HCEC 1CT (cell line): ENCODE data around the gene ANK2.
"Not testable (repeated sequence)": the region's sequence is repeated elsewhere in the genome, so short reads cannot be mapped to it uniquely, and the experiment has no call there.

Source experiments
- DNase-seq: peaks from one replicate; pipeline ENCODE4 v3.0.0-alpha.2; 2017

ANK2 gene

GRCh38 chr4:113052379-113052951 lies 3.0 kb downstream of the ANK2 start:
- DNase-seq = peak; percentile 73

DNA sequence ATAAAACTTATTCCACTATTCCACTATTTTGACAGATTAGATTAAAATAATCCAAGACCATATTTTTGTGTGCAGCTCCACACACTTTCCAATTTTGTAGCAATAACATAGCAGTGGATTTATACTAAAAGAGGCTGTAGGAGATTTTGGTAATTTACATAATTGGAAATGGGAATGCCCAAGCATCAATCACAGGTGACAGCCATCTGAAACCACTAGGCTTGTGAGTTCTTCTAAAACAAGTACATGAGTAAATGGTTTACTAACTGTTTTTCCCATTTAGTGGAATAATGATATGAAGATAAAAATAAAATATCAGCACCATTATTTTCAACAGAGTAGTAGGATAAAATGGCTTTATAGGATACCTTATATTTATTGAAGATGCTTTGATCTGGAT lies 4.4 kb downstream of the ANK2 start:
- no peak for DNase-seq

DNA sequence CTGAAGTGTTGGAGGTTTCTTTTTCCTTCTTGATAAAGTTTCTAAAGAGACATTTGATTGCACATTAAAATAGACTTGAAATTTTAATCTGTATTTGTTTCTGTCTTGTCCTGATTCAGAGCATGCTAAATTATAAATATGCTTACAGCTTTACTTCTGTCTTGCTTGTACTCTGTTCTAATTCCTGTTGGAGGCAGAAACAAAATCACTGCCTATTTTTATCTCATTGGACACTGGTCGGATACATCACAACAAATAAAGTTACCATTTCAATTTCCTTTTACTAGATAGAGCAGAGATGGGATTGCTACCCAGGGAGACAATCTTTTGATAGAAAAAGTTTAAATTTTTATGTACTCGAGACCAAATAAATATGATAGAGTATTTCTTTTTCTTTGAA lies 6.9 kb downstream of the ANK2 start:
- no peak for DNase-seq

GRCh38 chr4:113057891-113058290 lies 8.4 kb downstream of the ANK2 start:
- DNase-seq = peak; percentile 11

- DNase-seq = no peak
Observed at GRCh38 chr4:113059449-113060182, 10.2 kb downstream of the ANK2 start.

- no peak for DNase-seq
Observed at GRCh38 chr4:113060853-113061252, 11.4 kb downstream of the ANK2 start.

GRCh38 chr4:113064244-113064643 lies 14.8 kb downstream of the ANK2 start:
- no peak for DNase-seq

GRCh38 chr4:113065629-113066028 lies 16.2 kb downstream of the ANK2 start:
- DNase-seq = no peak

- DNase-seq = not testable (repeated sequence)
Observed at GRCh38 chr4:113068771-113069170, 19.3 kb downstream of the ANK2 start.

- peak; percentile 59 for DNase-seq
Observed at GRCh38 chr4:113069212-113069892, 19.9 kb downstream of the ANK2 start.

DNA sequence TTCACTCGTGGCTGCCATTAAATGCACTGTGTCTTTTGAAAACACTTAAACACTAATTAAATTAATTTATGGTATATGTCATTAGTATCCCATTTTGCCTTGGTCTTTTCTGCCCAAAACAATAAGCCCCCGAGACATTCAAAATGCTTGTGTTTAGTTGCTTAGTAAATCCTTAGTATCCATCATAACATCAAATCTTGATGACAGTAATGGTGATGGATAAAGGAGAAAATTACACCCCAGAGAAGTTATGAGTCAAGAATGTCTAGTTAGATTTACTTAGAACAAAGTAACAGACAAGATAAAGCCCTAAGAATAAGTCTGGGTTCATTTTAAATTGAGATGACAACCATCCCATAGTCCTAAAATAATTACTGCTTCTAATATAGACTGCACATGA lies 21.3 kb downstream of the ANK2 start:
- no peak for DNase-seq

DNA sequence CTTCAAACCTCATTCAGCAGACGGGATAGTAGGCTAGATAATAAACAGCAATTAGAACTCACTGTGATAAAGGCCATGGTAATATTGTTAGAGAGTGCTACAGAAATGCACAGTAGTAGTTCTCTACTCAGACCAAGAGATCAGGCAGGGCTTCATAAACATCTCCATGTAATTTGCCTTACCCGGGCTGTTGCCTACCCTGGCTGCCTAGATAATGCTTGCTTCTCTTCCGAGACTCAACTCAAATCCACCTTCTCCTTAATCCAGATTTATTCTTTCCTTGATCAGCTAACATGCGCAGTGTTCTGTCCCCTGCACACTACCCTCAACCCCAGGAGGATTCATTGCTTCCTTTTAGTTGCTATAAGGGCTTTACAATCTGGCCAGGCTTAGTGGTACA lies 21.8 kb downstream of the ANK2 start:
- no peak for DNase-seq

- no peak for DNase-seq
Observed at GRCh38 chr4:113071805-113072204, 22.4 kb downstream of the ANK2 start.

DNA sequence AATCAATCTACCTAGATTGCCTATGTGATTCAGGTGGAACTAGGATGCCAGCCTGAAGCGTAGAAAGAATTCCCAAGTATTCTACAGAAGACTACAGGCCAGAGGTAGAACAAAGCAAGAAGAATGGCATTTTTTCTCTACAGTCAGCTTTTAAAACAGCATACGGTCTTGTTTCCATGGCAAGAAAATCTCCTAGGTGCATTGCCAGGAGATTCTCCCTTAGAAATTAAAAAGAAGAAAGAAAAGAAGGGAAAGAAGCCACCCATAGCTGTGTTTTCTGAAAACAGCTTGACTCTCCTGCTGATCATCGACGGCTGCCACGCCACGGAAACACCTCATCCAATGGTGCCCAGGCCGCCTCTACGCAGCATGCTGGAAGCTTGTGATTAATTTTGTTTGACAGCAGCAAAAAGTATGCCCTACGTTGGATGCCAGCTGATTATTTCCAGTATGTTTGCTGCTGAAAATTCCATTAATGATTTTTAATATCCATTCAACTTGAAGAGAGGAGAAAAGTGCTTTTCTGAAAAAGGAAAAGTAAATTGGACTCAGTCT lies 24.1 kb downstream of the ANK2 start:
- DNase-seq = no peak

- DNase-seq = no peak
Observed at GRCh38 chr4:113077575-113077974, 28.1 kb downstream of the ANK2 start.

- DNase-seq = no peak
Observed at GRCh38 chr4:113078066-113078465, 28.6 kb downstream of the ANK2 start.

DNA sequence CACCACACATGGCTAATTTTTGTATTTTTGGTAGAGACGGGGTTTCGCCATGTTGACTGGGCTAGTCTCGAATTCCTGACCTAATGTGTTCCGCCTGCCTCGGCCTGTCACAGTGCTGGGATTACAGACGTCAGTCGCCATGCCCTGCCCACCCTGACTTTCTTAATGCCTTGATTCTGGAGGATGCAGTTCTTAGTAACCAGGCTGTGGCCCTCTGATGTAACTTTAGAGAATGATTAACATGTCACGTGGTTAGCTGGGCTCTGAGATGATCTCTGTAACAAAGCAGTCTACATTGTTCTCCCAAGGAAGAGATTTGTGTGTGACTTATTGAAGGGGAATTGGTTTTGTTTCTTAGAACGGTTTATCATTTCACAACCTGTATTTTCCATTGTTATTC lies 30.6 kb downstream of the ANK2 start:
- DNase-seq = no peak

GRCh38 chr4:113080624-113081023 lies 31.2 kb downstream of the ANK2 start:
- no peak for DNase-seq

- no peak for DNase-seq
Observed at GRCh38 chr4:113083346-113083745, 33.9 kb downstream of the ANK2 start.

- no peak for DNase-seq
Observed at GRCh38 chr4:113086172-113086695, 36.8 kb downstream of the ANK2 start.

DNA sequence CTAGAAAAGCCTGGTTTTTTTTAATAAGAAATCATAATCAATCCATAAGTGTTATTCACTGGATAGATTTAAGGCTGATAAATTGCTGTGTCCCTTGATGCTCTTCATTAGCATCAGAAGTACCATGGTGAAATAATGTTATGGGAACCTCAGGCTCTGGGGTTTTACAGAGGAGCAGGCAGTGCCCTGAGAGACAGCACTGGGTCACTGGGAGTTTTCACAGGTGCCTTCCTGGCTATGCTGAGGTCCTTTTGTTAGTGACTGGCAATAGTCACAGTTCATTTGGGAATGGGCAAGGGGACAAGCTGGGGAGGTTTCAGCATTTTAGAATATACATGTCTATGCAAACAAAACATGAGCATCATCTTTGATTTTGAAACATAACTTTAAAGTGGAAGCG lies 38.6 kb downstream of the ANK2 start:
- no peak for DNase-seq

- no peak for DNase-seq
Observed at GRCh38 chr4:113090954-113091353, 41.5 kb downstream of the ANK2 start.

GRCh38 chr4:113094331-113094730 lies 44.9 kb downstream of the ANK2 start:
- DNase-seq = no peak

- peak; percentile 26 for DNase-seq
Observed at GRCh38 chr4:113094802-113095201, 45.3 kb downstream of the ANK2 start.
